Hindlimb muscle (tissue), 1 donor: ENCODE results near the gene RRP9. TPM values are rescaled to one million over a fixed set of nuclear protein-coding genes. Genes with fewer than 3 reads are reported as not detected.
"Not testable (repeated sequence)": the region's sequence is repeated elsewhere in the genome, so short reads cannot be mapped to it uniquely, and the experiment has no call there.

ENCODE experiments used
- DNase-seq: peaks from one replicate; pipeline ENCODE4 v3.0.0-alpha.2; 2013
- polyA plus RNA-seq: library from polyadenylated mRNA; unstranded; fragments of 120-200 nt; gene quantifications from one replicate; pipeline ENCODE4 v1.2.1, GENCODE V29; 2013; ENCODE audit not compliant: insufficient read length

Gene RRP9
- polyA plus RNA-seq, 1 donor = 15.9 TPM

GRCh38 chr3:51900043-51900442 lies 41.7 kb downstream of the RRP9 start:
- DNase-seq = not testable (repeated sequence)

GRCh38 chr3:51897391-51897790 lies 44.3 kb downstream of the RRP9 start:
- no peak for DNase-seq

GRCh38 chr3:51896607-51897305 lies 44.9 kb downstream of the RRP9 start:
- no peak for DNase-seq

- no peak for DNase-seq
These were observed 46.8 kb downstream of the RRP9 start for GRCh38 chr3:51894939-51895338.

- no peak for DNase-seq
These were observed 47.3 kb downstream of the RRP9 start for GRCh38 chr3:51894391-51894790.

- no peak for DNase-seq
These were observed 50.3 kb downstream of the RRP9 start for GRCh38 chr3:51891242-51892039.

GRCh38 chr3:51888463-51889105 lies 53.1 kb downstream of the RRP9 start:
- no peak for DNase-seq

- DNase-seq = no peak
These were observed 54.1 kb downstream of the RRP9 start for GRCh38 chr3:51887620-51888019.

GRCh38 chr3:51886447-51886846 lies 55.3 kb downstream of the RRP9 start:
- no peak for DNase-seq

Other genes starting within 250 kb of the RRP9 start
- 0.43 TPM for gene GRM2, start 234.8 kb downstream of the RRP9 start, polyA plus RNA-seq
- gene IQCF6, start 162.7 kb downstream of the RRP9 start, polyA plus RNA-seq = not detected
- gene IQCF2, start 80.3 kb downstream of the RRP9 start, polyA plus RNA-seq = not detected
- not detected for gene IQCF5, start 66.3 kb downstream of the RRP9 start, polyA plus RNA-seq
- gene IQCF1, start 38.6 kb downstream of the RRP9 start, polyA plus RNA-seq = not detected
- 7.4 TPM for gene PARP3, start 459 bp upstream of the RRP9 start, polyA plus RNA-seq
- gene GPR62, start 13.5 kb upstream of the RRP9 start, polyA plus RNA-seq = 0.67 TPM
- 64.7 TPM for gene PCBP4, start 25.6 kb upstream of the RRP9 start, polyA plus RNA-seq
- 22.3 TPM for gene ABHD14B, start 32.1 kb upstream of the RRP9 start, polyA plus RNA-seq
- gene ABHD14A, start 33.2 kb upstream of the RRP9 start, polyA plus RNA-seq = 14.7 TPM
- 19.3 TPM for gene ACY1, start 41.6 kb upstream of the RRP9 start, polyA plus RNA-seq
- gene RPL29, start 54.0 kb upstream of the RRP9 start, polyA plus RNA-seq = 3,089 TPM
- gene DUSP7, start 114.7 kb upstream of the RRP9 start, polyA plus RNA-seq = 18.3 TPM
- 4.2 TPM for gene POC1A, start 212.5 kb upstream of the RRP9 start, polyA plus RNA-seq